ENCODE measurements around the gene CSRP2.

Gene CSRP2

GRCh38 chr12:76878899-76879709 is at the start of gene CSRP2:
Gene CSRP2, minus strand, starts transcription at chr12:76879019. Its CDS starts 12,759 bp downstream, at chr12:76866260.
- no peak within 1 kb of the TSS for H3K27ac Mint-ChIP-seq
- H3K9me3 Mint-ChIP-seq = no peaks in the 10 kb centered on the region
- H3K4me3 Mint-ChIP-seq = peak within 1 kb of the TSS; percentile 93
- peak; percentile 68 for DNase-seq (ENCODE audit: low spot score)
- H3K27me3 Mint-ChIP-seq (ENCODE audit: low read depth) = peaks cover 65% of the 10 kb centered on the region
- H3K36me3 Mint-ChIP-seq (ENCODE audit: low read depth) = no peaks in the 10 kb centered on the region
- H3K4me1 Mint-ChIP-seq (ENCODE audit: low read depth) = peaks cover 8% of the 10 kb centered on the region

GRCh38 chr12:76927170-76927784 is 48.5 kb upstream of the CSRP2 start:
- no peak overlapping the region for H3K4me3 Mint-ChIP-seq
- DNase-seq (ENCODE audit: low spot score) = no peak
- H3K27ac Mint-ChIP-seq = no peak overlapping the region
- H3K27me3 Mint-ChIP-seq (ENCODE audit: low read depth) = peaks cover 3% of the 10 kb centered on the region
- no peaks in the 10 kb centered on the region for H3K36me3 Mint-ChIP-seq (ENCODE audit: low read depth)
- H3K9me3 Mint-ChIP-seq = no peaks in the 10 kb centered on the region
- H3K4me1 Mint-ChIP-seq (ENCODE audit: low read depth) = no peaks in the 10 kb centered on the region

GRCh38 chr12:76925135-76925534 is 46.3 kb upstream of the CSRP2 start:
- Mint-ChIP-seq H3K27me3 (ENCODE audit: low read depth) (peaks cover 5% of the 10 kb centered on the region), H3K4me1 (ENCODE audit: low read depth) (peaks cover 2% of the 10 kb centered on the region), H3K27ac (no peak overlapping the region), H3K9me3 (no peaks in the 10 kb centered on the region), H3K36me3 (ENCODE audit: low read depth) (no peaks in the 10 kb centered on the region), H3K4me3 (no peak overlapping the region)
- DNase-seq (ENCODE audit: low spot score) = no peak

GRCh38 chr12:76922866-76923265 is 44.0 kb upstream of the CSRP2 start:
- Mint-ChIP-seq H3K36me3 (ENCODE audit: low read depth) (no peaks in the 10 kb centered on the region), H3K4me1 (ENCODE audit: low read depth) (peaks cover 4% of the 10 kb centered on the region), H3K9me3 (no peaks in the 10 kb centered on the region), H3K27me3 (ENCODE audit: low read depth) (peaks cover 5% of the 10 kb centered on the region), H3K4me3 (no peak overlapping the region), H3K27ac (no peak overlapping the region)
- DNase-seq (ENCODE audit: low spot score) = no peak

- no peak overlapping the region for H3K4me3 Mint-ChIP-seq
- no peak for DNase-seq (ENCODE audit: low spot score)
- no peaks in the 10 kb centered on the region for H3K9me3 Mint-ChIP-seq
- no peak overlapping the region for H3K27ac Mint-ChIP-seq
- no peaks in the 10 kb centered on the region for H3K36me3 Mint-ChIP-seq (ENCODE audit: low read depth)
- peaks cover 5% of the 10 kb centered on the region for H3K27me3 Mint-ChIP-seq (ENCODE audit: low read depth)
- H3K4me1 Mint-ChIP-seq (ENCODE audit: low read depth) = peaks cover 4% of the 10 kb centered on the region
These were observed 43.3 kb upstream of the CSRP2 start for GRCh38 chr12:76921891-76922664.

GRCh38 chr12:76921100-76921471 is 42.3 kb upstream of the CSRP2 start:
- no peak overlapping the region for H3K27ac Mint-ChIP-seq
- no peaks in the 10 kb centered on the region for H3K9me3 Mint-ChIP-seq
- peaks cover 5% of the 10 kb centered on the region for H3K27me3 Mint-ChIP-seq (ENCODE audit: low read depth)
- no peak for DNase-seq (ENCODE audit: low spot score)
- H3K36me3 Mint-ChIP-seq (ENCODE audit: low read depth) = no peaks in the 10 kb centered on the region
- peaks cover 4% of the 10 kb centered on the region for H3K4me1 Mint-ChIP-seq (ENCODE audit: low read depth)
- H3K4me3 Mint-ChIP-seq = no peak overlapping the region

GRCh38 chr12:76920172-76921099 is 41.6 kb upstream of the CSRP2 start:
- Mint-ChIP-seq H3K4me3 (no peak overlapping the region), H3K36me3 (ENCODE audit: low read depth) (no peaks in the 10 kb centered on the region), H3K9me3 (no peaks in the 10 kb centered on the region), H3K27ac (no peak overlapping the region), H3K4me1 (ENCODE audit: low read depth) (peaks cover 4% of the 10 kb centered on the region), H3K27me3 (ENCODE audit: low read depth) (peaks cover 7% of the 10 kb centered on the region)
- no peak for DNase-seq (ENCODE audit: low spot score)

GRCh38 chr12:76919383-76920171 is 40.8 kb upstream of the CSRP2 start:
- Mint-ChIP-seq H3K27ac (no peak overlapping the region), H3K4me1 (ENCODE audit: low read depth) (peaks cover 4% of the 10 kb centered on the region), H3K27me3 (ENCODE audit: low read depth) (peaks cover 13% of the 10 kb centered on the region), H3K36me3 (ENCODE audit: low read depth) (no peaks in the 10 kb centered on the region), H3K4me3 (no peak overlapping the region), H3K9me3 (no peaks in the 10 kb centered on the region)
- no peak for DNase-seq (ENCODE audit: low spot score)

- no peak overlapping the region for H3K27ac Mint-ChIP-seq
- no peak for DNase-seq (ENCODE audit: low spot score)
- peaks cover 14% of the 10 kb centered on the region for H3K27me3 Mint-ChIP-seq (ENCODE audit: low read depth)
- no peaks in the 10 kb centered on the region for H3K36me3 Mint-ChIP-seq (ENCODE audit: low read depth)
- peaks cover 4% of the 10 kb centered on the region for H3K4me1 Mint-ChIP-seq (ENCODE audit: low read depth)
- H3K4me3 Mint-ChIP-seq = no peak overlapping the region
- no peaks in the 10 kb centered on the region for H3K9me3 Mint-ChIP-seq
These were observed 37.3 kb upstream of the CSRP2 start for GRCh38 chr12:76916170-76916540.

- no peaks in the 10 kb centered on the region for H3K9me3 Mint-ChIP-seq
- DNase-seq (ENCODE audit: low spot score) = no peak
- no peak overlapping the region for H3K4me3 Mint-ChIP-seq
- H3K27ac Mint-ChIP-seq = no peak overlapping the region
- peaks cover 4% of the 10 kb centered on the region for H3K4me1 Mint-ChIP-seq (ENCODE audit: low read depth)
- no peaks in the 10 kb centered on the region for H3K36me3 Mint-ChIP-seq (ENCODE audit: low read depth)
- H3K27me3 Mint-ChIP-seq (ENCODE audit: low read depth) = peaks cover 16% of the 10 kb centered on the region
These were observed 36.7 kb upstream of the CSRP2 start for GRCh38 chr12:76915361-76916169.

- Mint-ChIP-seq H3K4me1 (ENCODE audit: low read depth) (no peaks in the 10 kb centered on the region), H3K27ac (no peak overlapping the region), H3K9me3 (no peaks in the 10 kb centered on the region), H3K4me3 (no peak overlapping the region), H3K36me3 (ENCODE audit: low read depth) (no peaks in the 10 kb centered on the region), H3K27me3 (ENCODE audit: low read depth) (peaks cover 20% of the 10 kb centered on the region)
- DNase-seq (ENCODE audit: low spot score) = no peak
These were observed 35.5 kb upstream of the CSRP2 start for GRCh38 chr12:76914102-76914859.

GRCh38 chr12:76909290-76909689 is 30.5 kb upstream of the CSRP2 start:
- peaks cover 14% of the 10 kb centered on the region for H3K27me3 Mint-ChIP-seq (ENCODE audit: low read depth)
- H3K27ac Mint-ChIP-seq = no peak overlapping the region
- no peaks in the 10 kb centered on the region for H3K4me1 Mint-ChIP-seq (ENCODE audit: low read depth)
- no peak overlapping the region for H3K4me3 Mint-ChIP-seq
- H3K36me3 Mint-ChIP-seq (ENCODE audit: low read depth) = no peaks in the 10 kb centered on the region
- no peaks in the 10 kb centered on the region for H3K9me3 Mint-ChIP-seq
- DNase-seq (ENCODE audit: low spot score) = no peak

All from T-helper 2 cell treated with Interferon-gamma antibody and Interleukin-4, amounts not matched to agents 5 μg/mL and 100 μg/mL, for 36 hours (primary cell).